ENCODE results near the gene SLC25A17.

Gene SLC25A17

GRCh38 chr22:40753114-40753513, 66.0 kb downstream of the SLC25A17 start:
- no peak overlapping the region for H2AFZ ChIP-seq (ENCODE audit: low read length)
- H3K4ac ChIP-seq (ENCODE audit: low read length), result no peak overlapping the region
- peaks cover 2 to 21% of the 10 kb centered on the region in 2 donors for H3K9me3 ChIP-seq (replicated peaks in 1 of 2; ENCODE audit: control insufficient read depth in 2 of 2, insufficient read depth in 1 of 2, low read depth in 1 of 2, low read length in 2 of 2)
- no peaks in the 10 kb centered on the region for H3K36me3 ChIP-seq (replicated peaks in 1 of 2; ENCODE audit: control insufficient read depth in 2 of 2, insufficient read depth in 2 of 2, low read length in 2 of 2)
- H4K91ac ChIP-seq (ENCODE audit: low read depth, low read length, poor library complexity), result no peak overlapping the region
- no peak overlapping the region for H2AK5ac ChIP-seq (ENCODE audit: low read depth, low read length)
- no peak overlapping the region for H3K27ac ChIP-seq (replicated peaks; ENCODE audit: low read length)
- peaks cover 0 to 1% of the 10 kb centered on the region in 2 donors for H3K4me1 ChIP-seq (ENCODE audit: control insufficient read depth in 2 of 2, insufficient read depth in 1 of 2, low read depth in 1 of 2, low read length in 2 of 2)
- H3K9ac ChIP-seq (ENCODE audit: low read depth, low read length, poor library complexity), result no peak overlapping the region
- no peak overlapping the region for H3K4me3 ChIP-seq (ENCODE audit: low read length in 2 of 2)
- H2BK5ac ChIP-seq (ENCODE audit: low read length), result no peak overlapping the region
- no peak overlapping the region for H2BK120ac ChIP-seq (ENCODE audit: low read depth, low read length)
- peaks cover 0 to 7% (median 0%) of the 10 kb centered on the region in 3 experiments for H3K27me3 ChIP-seq (ENCODE audit: control insufficient read depth in 3 of 3, insufficient read depth in 3 of 3, low read depth in 1 of 3, low read length in 3 of 3)
- H3K4me2 ChIP-seq (ENCODE audit: insufficient read depth, low read length, poor library complexity, severe bottlenecking), result no peak overlapping the region
- DNase-seq (ENCODE audit: low spot score), result no peak
- no peak overlapping the region for H3K18ac ChIP-seq (ENCODE audit: low read length)
- no peaks in the 10 kb centered on the region for H3K79me1 ChIP-seq (ENCODE audit: low read depth, low read length)
- H2BK15ac ChIP-seq (ENCODE audit: low read length), result no peak overlapping the region
- no peak overlapping the region for H2BK12ac ChIP-seq (ENCODE audit: low read length)
- no peak overlapping the region for H4K8ac ChIP-seq (ENCODE audit: low read depth, low read length)
- no peak overlapping the region for H3K14ac ChIP-seq (ENCODE audit: low read length)
- no peak overlapping the region for H3K23ac ChIP-seq (ENCODE audit: low read depth, low read length, poor library complexity)
- no CpG with 5 or more reads among the region's 11 CpGs for WGBS, 2 donors (ENCODE audit: extremely low coverage in 2 of 2, insufficient read length in 2 of 2, insufficient replicate concordance in 1 of 2)

GRCh38 chr22:40751250-40751649, 67.9 kb downstream of the SLC25A17 start:
- no CpG with 5 or more reads among the region's 3 CpGs for WGBS, 2 donors (ENCODE audit: extremely low coverage in 2 of 2, insufficient read length in 2 of 2, insufficient replicate concordance in 1 of 2)
- Histone ChIP-seq H2BK5ac (ENCODE audit: low read length) (no peak overlapping the region), H3K4me2 (ENCODE audit: insufficient read depth, low read length, poor library complexity, severe bottlenecking) (no peak overlapping the region), H3K14ac (ENCODE audit: low read length) (no peak overlapping the region), H3K23ac (ENCODE audit: low read depth, low read length, poor library complexity) (no peak overlapping the region), H2BK12ac (ENCODE audit: low read length) (no peak overlapping the region), H3K79me1 (ENCODE audit: low read depth, low read length) (no peaks in the 10 kb centered on the region), H3K27me3 (ENCODE audit: control insufficient read depth in 3 of 3, insufficient read depth in 3 of 3, low read depth in 1 of 3, low read length in 3 of 3) (peaks cover 0 to 7% (median 0%) of the 10 kb centered on the region in 3 experiments), H3K4me1 (ENCODE audit: control insufficient read depth in 2 of 2, insufficient read depth in 1 of 2, low read depth in 1 of 2, low read length in 2 of 2) (peaks cover 0 to 1% of the 10 kb centered on the region in 2 donors), H3K36me3 (replicated peaks in 1 of 2; ENCODE audit: control insufficient read depth in 2 of 2, insufficient read depth in 2 of 2, low read length in 2 of 2) (no peaks in the 10 kb centered on the region), H3K9ac (ENCODE audit: low read depth, low read length, poor library complexity) (no peak overlapping the region), H3K9me3 (replicated peaks in 1 of 2; ENCODE audit: control insufficient read depth in 2 of 2, insufficient read depth in 1 of 2, low read depth in 1 of 2, low read length in 2 of 2) (peaks cover 2 to 22% of the 10 kb centered on the region in 2 donors), H2AFZ (ENCODE audit: low read length) (no peak overlapping the region), H2BK120ac (ENCODE audit: low read depth, low read length) (no peak overlapping the region), H3K18ac (ENCODE audit: low read length) (no peak overlapping the region), H3K4ac (ENCODE audit: low read length) (no peak overlapping the region), H3K27ac (replicated peaks; ENCODE audit: low read length) (no peak overlapping the region), H4K8ac (ENCODE audit: low read depth, low read length) (no peak overlapping the region), H3K4me3 (ENCODE audit: low read length in 2 of 2) (no peak overlapping the region), H2AK5ac (ENCODE audit: low read depth, low read length) (no peak overlapping the region), H4K91ac (ENCODE audit: low read depth, low read length, poor library complexity) (no peak overlapping the region), H2BK15ac (ENCODE audit: low read length) (no peak overlapping the region)
- no peak for DNase-seq (ENCODE audit: low spot score)

GRCh38 chr22:40749829-40750228, 69.3 kb downstream of the SLC25A17 start:
- H2AFZ ChIP-seq (ENCODE audit: low read length), result no peak overlapping the region
- H2AK5ac ChIP-seq (ENCODE audit: low read depth, low read length), result no peak overlapping the region
- H3K9me3 ChIP-seq (replicated peaks in 1 of 2; ENCODE audit: control insufficient read depth in 2 of 2, insufficient read depth in 1 of 2, low read depth in 1 of 2, low read length in 2 of 2), result peaks cover 2 to 22% of the 10 kb centered on the region in 2 donors
- no peak overlapping the region for H4K91ac ChIP-seq (ENCODE audit: low read depth, low read length, poor library complexity)
- peaks cover 0 to 7% (median 0%) of the 10 kb centered on the region in 3 experiments for H3K27me3 ChIP-seq (ENCODE audit: control insufficient read depth in 3 of 3, insufficient read depth in 3 of 3, low read depth in 1 of 3, low read length in 3 of 3)
- no peak overlapping the region for H3K18ac ChIP-seq (ENCODE audit: low read length)
- peaks cover 0 to 1% of the 10 kb centered on the region in 2 donors for H3K4me1 ChIP-seq (ENCODE audit: control insufficient read depth in 2 of 2, insufficient read depth in 1 of 2, low read depth in 1 of 2, low read length in 2 of 2)
- no peak overlapping the region for H4K8ac ChIP-seq (ENCODE audit: low read depth, low read length)
- no peak overlapping the region for H3K27ac ChIP-seq (replicated peaks; ENCODE audit: low read length)
- H2BK12ac ChIP-seq (ENCODE audit: low read length), result no peak overlapping the region
- no peak overlapping the region for H2BK120ac ChIP-seq (ENCODE audit: low read depth, low read length)
- DNase-seq (ENCODE audit: low spot score), result no peak
- H2BK5ac ChIP-seq (ENCODE audit: low read length), result no peak overlapping the region
- no peak overlapping the region for H2BK15ac ChIP-seq (ENCODE audit: low read length)
- H3K79me1 ChIP-seq (ENCODE audit: low read depth, low read length), result no peaks in the 10 kb centered on the region
- no peak overlapping the region for H3K23ac ChIP-seq (ENCODE audit: low read depth, low read length, poor library complexity)
- H3K36me3 ChIP-seq (replicated peaks in 1 of 2; ENCODE audit: control insufficient read depth in 2 of 2, insufficient read depth in 2 of 2, low read length in 2 of 2), result no peaks in the 10 kb centered on the region
- H3K14ac ChIP-seq (ENCODE audit: low read length), result no peak overlapping the region
- no peak overlapping the region for H3K4me3 ChIP-seq (ENCODE audit: low read length in 2 of 2)
- no peak overlapping the region for H3K9ac ChIP-seq (ENCODE audit: low read depth, low read length, poor library complexity)
- no peak overlapping the region for H3K4ac ChIP-seq (ENCODE audit: low read length)
- no peak overlapping the region for H3K4me2 ChIP-seq (ENCODE audit: insufficient read depth, low read length, poor library complexity, severe bottlenecking)

- no peak for DNase-seq (ENCODE audit: low spot score)
- no peak overlapping the region for H3K4ac ChIP-seq (ENCODE audit: low read length)
- H3K23ac ChIP-seq (ENCODE audit: low read depth, low read length, poor library complexity), result no peak overlapping the region
- H2BK15ac ChIP-seq (ENCODE audit: low read length), result no peak overlapping the region
- no CpG with 5 or more reads among the region's 19 CpGs for WGBS, 2 donors (ENCODE audit: extremely low coverage in 2 of 2, insufficient read length in 2 of 2, insufficient replicate concordance in 1 of 2)
- H3K4me2 ChIP-seq (ENCODE audit: insufficient read depth, low read length, poor library complexity, severe bottlenecking), result no peak overlapping the region
- H3K36me3 ChIP-seq (replicated peaks in 1 of 2; ENCODE audit: control insufficient read depth in 2 of 2, insufficient read depth in 2 of 2, low read length in 2 of 2), result no peaks in the 10 kb centered on the region
- no peak overlapping the region for H2AFZ ChIP-seq (ENCODE audit: low read length)
- H2AK5ac ChIP-seq (ENCODE audit: low read depth, low read length), result no peak overlapping the region
- H2BK12ac ChIP-seq (ENCODE audit: low read length), result no peak overlapping the region
- H3K9ac ChIP-seq (ENCODE audit: low read depth, low read length, poor library complexity), result no peak overlapping the region
- H3K27me3 ChIP-seq (ENCODE audit: control insufficient read depth in 3 of 3, insufficient read depth in 3 of 3, low read depth in 1 of 3, low read length in 3 of 3), result peaks cover 0 to 7% (median 0%) of the 10 kb centered on the region in 3 experiments
- H3K79me1 ChIP-seq (ENCODE audit: low read depth, low read length), result no peaks in the 10 kb centered on the region
- peak overlapping the region in 1 of 2 donors; percentile 29 for H3K4me3 ChIP-seq (ENCODE audit: low read length in 2 of 2)
- H3K18ac ChIP-seq (ENCODE audit: low read length), result peak overlapping the region; percentile 72
- H3K14ac ChIP-seq (ENCODE audit: low read length), result no peak overlapping the region
- no peak overlapping the region for H4K91ac ChIP-seq (ENCODE audit: low read depth, low read length, poor library complexity)
- H2BK120ac ChIP-seq (ENCODE audit: low read depth, low read length), result no peak overlapping the region
- no peak overlapping the region for H3K27ac ChIP-seq (replicated peaks; ENCODE audit: low read length)
- peaks cover 2 to 20% of the 10 kb centered on the region in 2 donors for H3K9me3 ChIP-seq (replicated peaks in 1 of 2; ENCODE audit: control insufficient read depth in 2 of 2, insufficient read depth in 1 of 2, low read depth in 1 of 2, low read length in 2 of 2)
- H3K4me1 ChIP-seq (ENCODE audit: control insufficient read depth in 2 of 2, insufficient read depth in 1 of 2, low read depth in 1 of 2, low read length in 2 of 2), result peaks cover 0 to 1% of the 10 kb centered on the region in 2 donors
- H2BK5ac ChIP-seq (ENCODE audit: low read length), result no peak overlapping the region
- H4K8ac ChIP-seq (ENCODE audit: low read depth, low read length), result no peak overlapping the region
Measured at GRCh38 chr22:40748388-40749355, 70.5 kb downstream of the SLC25A17 start.

Measured in neuronal stem cell (in vitro differentiated cells).